22Rv1 (cell line): ENCODE results near the gene HAPLN3.

Experiments
- CTCF ChIP-seq: fragments of 450-650 bp; IDR thresholded peaks from 2 replicates; pipeline ENCODE4 v1.5.1; 2017; ENCODE audit warnings: mild to moderate bottlenecking
- ZFX ChIP-seq: fragments of 450-650 bp; IDR thresholded peaks from 2 replicates; pipeline ENCODE4 v1.6.1; 2017; ENCODE audit warnings: antibody characterized with exemption, borderline replicate concordance

GRCh38 chr15:88841236-88841635, 54.1 kb downstream of the HAPLN3 start:
- no peak for TF ChIP-seq CTCF
- TF ChIP-seq ZFX: no peak
